IPS DF 6.9 (cell line): ENCODE data around the gene FASN.

Experiments
- DNase-seq: peaks from one replicate; pipeline ENCODE4 v3.0.0-alpha.2; 2013; ENCODE audit warnings: low read depth, low spot score
- H3K27ac ChIP-seq: one replicate; pipeline ENCODE4 v1.5.1; 2013; ENCODE audit warnings: low read length, control low read depth
- H3K27me3 ChIP-seq: 2 replicates; pipeline ENCODE4 v1.6.1; 2013; ENCODE audit warnings: mild to moderate bottlenecking, low read length; ENCODE audit not compliant: control insufficient read depth, insufficient read depth
- H3K36me3 ChIP-seq: 2 replicates; pipeline ENCODE4 v1.6.1; 2013; ENCODE audit warnings: low read length; ENCODE audit not compliant: control insufficient read depth, insufficient read depth
- H3K4me1 ChIP-seq: 2 replicates; pipeline ENCODE4 v1.6.1; 2013; ENCODE audit warnings: low read length; ENCODE audit not compliant: control insufficient read depth, insufficient read depth
- H3K4me3 ChIP-seq: 2 replicates; pipeline ENCODE4 v1.5.1; 2013; ENCODE audit warnings: mild to moderate bottlenecking, low read length
- H3K9me3 ChIP-seq: 2 replicates; pipeline ENCODE4 v1.6.1; 2013; ENCODE audit warnings: low read length, inconsistent platforms; ENCODE audit not compliant: control insufficient read depth, insufficient read depth
- WGBS: extraction: QIAGEN DNeasy Blood & Tissue Kit; methylation state at CpG from one replicate; pipeline ENCODE4 v1.1.7; 2013; ENCODE audit warnings: mixed read lengths, missing lambda C conversion rate; ENCODE audit not compliant: insufficient read length, insufficient coverage; 5-methylcytosine and 5-hydroxymethylcytosine counted together

Gene FASN

DNA sequence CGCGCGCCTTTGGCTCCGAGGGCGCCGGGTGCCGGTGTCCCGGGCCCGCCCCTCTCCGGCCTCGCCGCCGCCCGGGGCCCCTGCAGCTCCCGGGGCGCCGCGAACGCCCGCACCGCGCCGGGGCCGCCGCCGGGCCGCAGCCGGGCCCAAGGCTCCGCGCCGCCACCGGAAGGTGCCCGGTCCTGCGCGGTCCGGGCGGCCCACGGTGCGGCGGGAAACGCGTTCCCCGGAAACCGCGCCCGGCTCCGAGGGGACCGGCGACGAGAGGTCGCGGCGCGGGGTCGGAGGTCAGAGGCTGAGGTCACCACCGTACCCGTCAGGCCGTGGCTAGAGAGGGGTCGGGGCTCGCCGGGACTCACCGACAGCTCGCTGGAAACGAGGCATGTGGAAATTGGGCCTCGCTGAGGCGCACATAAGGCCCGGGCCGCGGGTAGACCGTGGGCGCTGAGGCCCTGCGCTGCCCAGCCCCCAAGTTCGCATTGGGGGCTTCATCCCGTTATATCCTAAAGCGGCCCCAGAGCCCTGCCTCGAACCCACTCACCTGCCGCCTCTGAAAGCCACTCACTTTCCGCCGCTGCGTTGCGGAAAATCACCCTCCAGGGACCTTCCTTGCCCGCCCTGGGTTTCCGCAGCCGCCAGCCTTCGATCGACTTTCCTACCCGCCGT lies 32.3 kb downstream of the FASN start, which contains the start of gene DUS1L:
TSS of gene DUS1L (minus strand) at position 167 of the 666 bp plus-strand sequence. CDS start 745 bp downstream, outside the sequence.
- Histone ChIP-seq H3K4me3 (peak within 1 kb of the TSS; percentile 79), H3K9me3 (no peaks in the 10 kb centered on the region), H3K36me3 (peaks cover 17% of the 10 kb centered on the region), H3K27me3 (no peaks in the 10 kb centered on the region), H3K27ac (no peak within 1 kb of the TSS), H3K4me1 (peaks cover 3% of the 10 kb centered on the region; the same call in 1 of the 2 replicates)
- WGBS, result no CpG with 5 or more reads among the region's 88 CpGs
- no peak for DNase-seq

GRCh38 chr17:82065193-82065637 lies 32.8 kb downstream of the FASN start:
- Histone ChIP-seq H3K4me3 (peak overlapping the region; percentile 79), H3K27me3 (no peaks in the 10 kb centered on the region), H3K4me1 (peaks cover 3% of the 10 kb centered on the region; the same call in 1 of the 2 replicates), H3K9me3 (no peaks in the 10 kb centered on the region), H3K27ac (no peak overlapping the region), H3K36me3 (peaks cover 22% of the 10 kb centered on the region)
- no CpG with 5 or more reads among the region's 47 CpGs for WGBS
- DNase-seq, result no peak

DNA sequence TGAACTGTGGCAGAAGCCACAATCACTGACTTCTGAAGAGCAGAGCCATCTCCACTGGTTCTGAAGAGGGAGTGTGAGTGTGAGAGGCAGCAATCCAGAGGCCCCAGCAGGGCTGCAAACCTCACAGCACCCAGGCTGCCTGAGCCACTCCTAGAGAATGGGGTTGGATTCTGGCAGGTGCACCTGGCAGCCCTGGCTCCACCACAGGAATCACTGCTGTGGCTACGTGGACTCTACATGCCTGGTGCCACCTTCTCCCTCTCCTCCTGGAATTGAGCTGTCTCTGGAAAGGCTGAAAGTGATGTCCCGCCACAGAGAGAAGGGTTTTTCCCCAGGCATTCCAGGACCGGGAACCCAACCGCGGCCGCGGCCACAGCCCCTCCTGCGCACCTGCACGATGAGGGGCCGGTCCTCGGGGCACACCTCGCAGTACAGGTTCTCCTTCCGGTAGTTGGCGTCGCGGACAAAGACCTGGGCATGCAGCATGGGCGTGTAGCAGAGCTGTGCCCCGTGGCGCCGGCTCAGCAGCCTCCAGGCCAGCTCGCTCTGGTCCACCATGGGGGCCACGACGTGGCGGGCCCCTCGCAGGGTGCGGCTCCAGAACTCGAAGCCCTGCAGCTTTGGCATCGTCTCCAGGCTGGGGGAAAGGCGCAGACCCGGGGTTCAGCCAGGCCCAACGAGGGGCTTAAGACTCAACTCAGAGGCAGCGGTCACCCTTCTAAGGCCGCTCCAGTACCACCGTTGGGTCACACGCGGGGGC lies 33.4 kb downstream of the FASN start:
- Histone ChIP-seq H3K4me1 (peaks cover 3% of the 10 kb centered on the region; the same call in 1 of the 2 replicates), H3K27me3 (no peaks in the 10 kb centered on the region), H3K9me3 (no peaks in the 10 kb centered on the region), H3K36me3 (peaks cover 24% of the 10 kb centered on the region), H3K4me3 (peak overlapping the region; percentile 79; the same call in 1 of the 2 replicates), H3K27ac (no peak overlapping the region)
- DNase-seq, result no peak
- WGBS, result no CpG with 5 or more reads among the region's 36 CpGs

GRCh38 chr17:82063424-82064415 lies 34.3 kb downstream of the FASN start:
- Histone ChIP-seq H3K9me3 (no peaks in the 10 kb centered on the region), H3K4me1 (peaks cover 3% of the 10 kb centered on the region; the same call in 1 of the 2 replicates), H3K36me3 (peaks cover 28% of the 10 kb centered on the region), H3K4me3 (no peak overlapping the region), H3K27ac (no peak overlapping the region), H3K27me3 (no peaks in the 10 kb centered on the region)
- WGBS, result no CpG with 5 or more reads among the region's 20 CpGs
- DNase-seq, result no peak

GRCh38 chr17:82062984-82063368 lies 35.1 kb downstream of the FASN start:
- peaks cover 29% of the 10 kb centered on the region for H3K36me3 ChIP-seq
- H3K27me3 ChIP-seq, result no peaks in the 10 kb centered on the region
- no CpG with 5 or more reads among the region's 9 CpGs for WGBS
- no peak overlapping the region for H3K27ac ChIP-seq
- H3K4me1 ChIP-seq, result peaks cover 3% of the 10 kb centered on the region; the same call in 1 of the 2 replicates
- DNase-seq, result no peak
- H3K9me3 ChIP-seq, result no peaks in the 10 kb centered on the region
- no peak overlapping the region for H3K4me3 ChIP-seq

- no peak for DNase-seq
- WGBS, result no CpG with 5 or more reads among the region's 24 CpGs
- Histone ChIP-seq H3K27me3 (no peaks in the 10 kb centered on the region), H3K4me1 (peaks cover 3% of the 10 kb centered on the region; the same call in 1 of the 2 replicates), H3K27ac (no peak overlapping the region), H3K4me3 (no peak overlapping the region), H3K36me3 (peaks cover 31% of the 10 kb centered on the region), H3K9me3 (no peaks in the 10 kb centered on the region)
Measured at GRCh38 chr17:82062076-82062983, 35.7 kb downstream of the FASN start.

DNA sequence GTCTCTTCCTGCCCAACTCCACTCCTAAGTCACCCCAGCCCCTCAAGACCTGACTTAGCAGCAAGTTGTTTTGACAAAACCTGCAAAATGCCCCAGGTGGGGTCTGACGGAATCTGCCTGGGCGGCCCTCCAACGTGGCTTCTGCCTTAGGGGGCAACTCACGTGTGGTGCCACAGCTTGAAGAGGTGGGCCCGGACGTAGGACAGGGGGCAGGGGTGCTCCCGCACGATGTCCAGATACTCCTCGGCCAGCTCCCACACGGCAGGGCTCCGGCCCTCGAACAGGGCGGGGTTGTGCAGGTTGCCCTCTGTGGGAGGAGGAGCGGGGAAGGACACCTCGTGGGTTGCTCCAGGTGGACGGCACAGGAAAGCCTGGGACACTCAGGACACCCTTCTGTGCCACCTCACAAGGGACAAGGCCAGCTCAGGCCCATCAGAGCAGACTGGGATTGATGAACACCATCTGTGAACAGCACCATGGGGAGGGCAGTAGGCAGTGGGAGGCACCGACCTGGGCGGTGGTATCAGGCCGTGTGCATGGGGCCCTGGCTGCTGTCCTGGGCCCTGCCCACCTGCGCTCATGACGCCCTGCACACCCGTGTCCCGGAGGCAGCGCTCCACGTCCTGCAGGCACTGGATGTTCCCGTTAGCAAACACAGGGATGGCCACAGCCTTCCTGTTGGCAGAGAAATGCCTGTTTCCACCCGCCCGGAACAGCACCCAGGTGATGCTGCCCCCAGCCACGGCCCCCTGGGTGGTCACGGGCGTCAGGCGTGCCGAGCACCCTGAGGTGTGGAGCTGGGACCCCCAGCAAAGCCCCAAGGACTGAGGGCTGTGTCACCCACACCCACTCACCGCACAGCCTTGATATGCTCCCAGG lies 36.8 kb downstream of the FASN start:
- H3K27ac ChIP-seq, result no peak overlapping the region
- DNase-seq, result no peak
- H3K27me3 ChIP-seq, result no peaks in the 10 kb centered on the region
- H3K9me3 ChIP-seq, result no peaks in the 10 kb centered on the region
- WGBS, result no CpG with 5 or more reads among the region's 34 CpGs
- H3K4me3 ChIP-seq, result no peak overlapping the region
- peaks cover 3% of the 10 kb centered on the region; the same call in 1 of the 2 replicates for H3K4me1 ChIP-seq
- peaks cover 40% of the 10 kb centered on the region for H3K36me3 ChIP-seq

- H3K27me3 ChIP-seq, result no peaks in the 10 kb centered on the region
- peaks cover 3% of the 10 kb centered on the region; the same call in 1 of the 2 replicates for H3K4me1 ChIP-seq
- WGBS, result no CpG with 5 or more reads among the region's 14 CpGs
- H3K4me3 ChIP-seq, result no peak overlapping the region
- no peak overlapping the region for H3K27ac ChIP-seq
- DNase-seq, result no peak
- peaks cover 46% of the 10 kb centered on the region for H3K36me3 ChIP-seq
- no peaks in the 10 kb centered on the region for H3K9me3 ChIP-seq
Measured at GRCh38 chr17:82060614-82061013, 37.4 kb downstream of the FASN start.

DNA sequence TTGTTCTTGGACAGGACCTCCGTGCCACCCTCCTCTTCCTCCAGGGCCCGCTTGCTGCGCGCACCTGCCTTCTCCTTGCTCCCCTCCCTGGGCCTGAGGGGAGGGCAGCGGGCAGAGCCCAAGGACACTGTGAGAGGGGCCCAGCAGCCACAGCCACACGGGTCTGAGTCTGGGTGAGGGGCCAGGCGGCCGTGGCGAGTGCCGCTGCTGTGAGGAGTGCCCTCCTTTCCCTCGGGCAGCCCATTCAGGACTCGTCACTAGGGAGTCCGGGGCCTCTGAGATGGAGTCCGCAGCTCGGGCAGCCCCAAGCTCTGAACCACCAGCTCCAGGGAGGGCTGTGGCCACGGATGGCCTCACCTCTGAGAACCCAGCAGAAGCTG lies 38.0 kb downstream of the FASN start:
- Histone ChIP-seq H3K36me3 (peaks cover 50% of the 10 kb centered on the region), H3K9me3 (no peaks in the 10 kb centered on the region), H3K4me1 (peaks cover 3% of the 10 kb centered on the region; the same call in 1 of the 2 replicates), H3K4me3 (no peak overlapping the region), H3K27me3 (no peaks in the 10 kb centered on the region; the same call in 1 of the 2 replicates), H3K27ac (no peak overlapping the region)
- no peak for DNase-seq
- no CpG with 5 or more reads among the region's 16 CpGs for WGBS
